ENCODE results near the gene IQGAP2.

DNA sequence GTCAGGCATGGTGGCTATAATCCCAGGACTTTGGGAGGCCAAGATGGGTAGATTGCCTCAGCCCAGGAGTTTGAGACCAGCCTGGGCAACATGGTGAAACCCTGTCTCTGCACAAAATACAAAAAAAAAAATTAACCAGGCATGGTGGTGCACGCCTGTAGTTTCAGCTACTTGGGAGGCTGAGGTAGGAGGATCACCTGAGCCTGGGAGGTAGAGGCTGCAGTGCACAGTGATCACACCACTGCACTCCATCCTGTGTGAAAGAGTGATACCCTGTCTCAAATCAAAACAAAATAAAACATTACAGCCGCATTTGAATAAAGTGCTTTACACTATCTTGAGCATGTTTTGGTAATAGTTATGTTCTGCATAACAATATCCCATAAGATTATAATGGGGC lies 74.0 kb downstream of the IQGAP2 start:
- TF ChIP-seq, protein P1, sequence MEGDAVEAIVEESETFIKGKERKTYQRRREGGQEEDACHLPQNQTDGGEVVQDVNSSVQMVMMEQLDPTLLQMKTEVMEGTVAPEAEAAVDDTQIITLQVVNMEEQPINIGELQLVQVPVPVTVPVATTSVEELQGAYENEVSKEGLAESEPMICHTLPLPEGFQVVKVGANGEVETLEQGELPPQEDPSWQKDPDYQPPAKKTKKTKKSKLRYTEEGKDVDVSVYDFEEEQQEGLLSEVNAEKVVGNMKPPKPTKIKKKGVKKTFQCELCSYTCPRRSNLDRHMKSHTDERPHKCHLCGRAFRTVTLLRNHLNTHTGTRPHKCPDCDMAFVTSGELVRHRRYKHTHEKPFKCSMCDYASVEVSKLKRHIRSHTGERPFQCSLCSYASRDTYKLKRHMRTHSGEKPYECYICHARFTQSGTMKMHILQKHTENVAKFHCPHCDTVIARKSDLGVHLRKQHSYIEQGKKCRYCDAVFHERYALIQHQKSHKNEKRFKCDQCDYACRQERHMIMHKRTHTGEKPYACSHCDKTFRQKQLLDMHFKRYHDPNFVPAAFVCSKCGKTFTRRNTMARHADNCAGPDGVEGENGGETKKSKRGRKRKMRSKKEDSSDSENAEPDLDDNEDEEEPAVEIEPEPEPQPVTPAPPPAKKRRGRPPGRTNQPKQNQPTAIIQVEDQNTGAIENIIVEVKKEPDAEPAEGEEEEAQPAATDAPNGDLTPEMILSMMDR (tag by site-specific recombination; IDR thresholded peaks at IDR 0.05): no peak
- no peak for TF ChIP-seq REST (tag by site-specific recombination; IDR thresholded peaks at IDR 0.05)
- TF ChIP-seq ZBTB21 (tag by site-specific recombination; IDR thresholded peaks at IDR 0.05): no peak
- TF ChIP-seq ZNF266 (tag by site-specific recombination; IDR thresholded peaks at IDR 0.05; ENCODE audit: low read depth): no peak
- no peak for TF ChIP-seq ZNF223 (tag by site-specific recombination; IDR thresholded peaks at IDR 0.05)

All from HEK293 (cell line).